NOMO-1 treated with dmso at 0.1 percent for 144 hours (cell line): ENCODE measurements around the gene MSGN1.

Experiments used
- DNase-seq: peaks from one replicate; lab custom pipeline; 2025; ENCODE audit not compliant: unreplicated experiment; lab: John Stamatoyannopoulos, UW

Gene MSGN1

DNA sequence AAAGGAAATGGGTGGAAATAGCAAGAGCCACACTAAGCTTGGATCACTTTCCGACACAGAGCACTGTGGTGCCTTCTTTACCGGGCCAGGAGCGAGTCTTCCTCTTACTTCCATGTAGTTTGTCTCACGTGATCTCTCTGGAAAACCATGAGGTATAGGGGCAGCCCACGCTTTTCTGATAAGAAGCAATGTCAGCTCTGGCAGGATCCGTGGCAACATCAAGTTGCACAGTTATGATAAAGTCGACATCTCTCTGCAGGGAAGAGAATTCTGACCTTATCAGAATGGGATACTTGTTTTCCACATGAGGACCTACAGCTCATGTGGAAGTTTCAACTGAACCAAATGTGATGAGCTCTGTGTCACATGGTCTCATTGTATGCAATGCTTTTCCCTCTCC is 29.5 kb downstream of the MSGN1 start:
- DNase-seq, result no peak

DNA sequence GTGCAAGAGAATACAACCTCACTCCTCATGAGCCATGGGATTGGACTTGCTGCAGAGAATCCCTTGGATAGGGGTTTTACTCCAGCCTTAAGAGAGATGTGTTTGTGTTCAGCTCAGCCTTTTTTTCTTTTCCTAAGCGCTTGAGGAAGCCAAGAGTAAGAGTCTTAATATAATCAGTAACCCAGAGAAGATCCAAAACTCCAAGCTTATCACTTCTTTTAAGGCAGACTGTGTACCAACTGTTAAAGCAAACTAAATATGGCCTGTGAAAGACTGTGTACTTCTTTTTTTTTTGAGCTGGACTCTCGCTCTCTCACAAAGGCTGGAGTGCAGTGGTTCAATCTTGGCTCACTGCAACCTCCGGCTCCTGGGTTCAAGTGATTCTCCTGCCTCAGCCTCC is 30.4 kb downstream of the MSGN1 start:
- DNase-seq, result no peak

DNA sequence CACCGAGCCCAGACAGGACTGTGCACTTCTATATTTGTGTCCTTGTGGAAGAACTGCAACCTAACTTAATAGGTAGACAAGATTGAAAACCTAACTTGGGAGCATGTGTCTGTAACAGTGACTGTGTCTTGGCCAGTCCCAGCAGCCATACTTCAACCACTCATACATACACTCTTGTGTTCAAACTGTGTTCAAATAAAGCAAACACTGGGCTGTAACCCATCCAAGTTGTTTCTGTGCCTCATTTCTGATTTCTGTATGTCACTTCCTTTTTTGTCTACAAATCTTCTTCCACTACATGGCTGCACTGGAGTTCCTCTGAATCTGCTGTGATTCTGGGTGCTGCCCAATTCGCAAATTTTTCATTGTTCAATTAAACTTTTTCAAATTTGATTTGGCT is 31.0 kb downstream of the MSGN1 start:
- no peak for DNase-seq

DNA sequence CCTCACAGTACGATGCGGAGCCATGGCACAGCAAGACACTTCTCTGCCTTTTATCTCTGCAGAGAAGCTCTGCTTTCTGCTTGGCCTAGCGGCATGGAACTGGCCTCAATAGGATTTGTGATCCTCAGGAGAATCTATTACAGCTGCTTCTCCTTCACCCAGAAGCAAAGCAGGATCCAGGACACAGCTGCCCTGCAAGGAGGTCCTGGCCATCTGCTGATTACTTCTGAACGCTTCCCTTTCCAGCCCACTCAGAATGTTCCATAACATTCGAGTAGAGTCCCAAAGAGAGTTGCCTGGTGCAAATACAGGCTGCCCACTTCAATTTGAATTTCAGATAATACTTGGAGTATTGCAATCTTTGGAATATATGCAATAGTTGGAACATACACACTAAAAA is 33.0 kb downstream of the MSGN1 start:
- no peak for DNase-seq

DNA sequence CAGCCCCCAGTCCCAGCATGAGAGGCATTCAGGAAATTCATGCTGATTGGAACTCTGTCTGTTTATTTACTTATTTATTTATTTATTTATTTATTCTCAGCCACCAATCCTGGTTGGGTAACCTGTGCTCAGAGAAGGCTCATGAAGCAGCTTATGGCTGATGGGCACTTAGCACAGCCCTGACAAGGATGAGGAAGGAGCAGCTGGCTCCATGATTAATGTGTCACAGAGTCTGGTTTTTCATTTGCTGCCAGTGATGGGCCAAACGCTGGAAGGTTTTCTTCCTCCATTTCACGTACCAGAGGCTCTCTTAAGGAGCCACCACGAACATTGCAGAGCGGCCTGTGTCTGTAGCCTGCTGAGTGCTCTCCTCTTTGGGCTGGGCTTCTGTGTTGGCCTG is 33.9 kb downstream of the MSGN1 start:
- DNase-seq, result no peak

DNA sequence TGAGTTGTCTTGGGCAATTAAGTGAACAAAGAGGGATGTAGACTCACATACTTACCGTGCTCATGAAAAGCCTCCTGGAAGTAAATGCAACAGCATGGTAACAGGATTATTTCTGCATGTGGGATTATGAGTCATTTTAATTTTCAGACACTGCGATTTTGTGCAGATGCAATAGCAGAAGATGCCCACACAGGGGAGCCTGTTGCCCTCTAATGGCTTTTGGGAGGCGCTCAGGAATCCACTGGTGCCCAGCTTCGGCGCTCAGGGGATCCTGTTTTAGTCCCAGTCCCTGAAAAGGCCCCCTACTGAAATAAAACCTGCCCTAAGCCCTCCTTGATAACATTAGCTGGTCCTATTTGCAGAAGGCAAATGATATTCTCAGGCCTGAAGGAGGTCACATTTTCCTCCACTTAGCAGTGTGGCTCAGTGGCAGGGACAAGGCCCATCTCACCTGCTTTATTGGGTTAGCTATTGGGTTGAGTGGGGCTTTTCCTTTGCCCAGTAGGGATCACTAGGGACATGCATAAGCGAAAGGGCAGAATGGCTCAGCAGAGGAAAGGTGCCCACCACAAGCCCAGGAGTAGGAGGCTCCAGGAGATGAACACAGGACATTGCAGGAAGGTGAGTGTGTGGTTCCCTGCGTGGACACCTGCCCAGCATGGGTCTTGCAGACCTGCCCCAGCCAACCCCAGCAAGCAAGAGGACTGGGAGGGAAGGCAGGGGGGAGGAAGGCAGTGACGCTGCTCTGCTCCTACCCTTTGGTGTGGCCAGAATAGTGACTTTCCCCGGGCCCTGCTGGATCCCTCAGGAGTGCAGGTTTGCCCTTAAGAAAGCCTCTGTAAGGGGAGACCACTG is 35.7 kb downstream of the MSGN1 start:
- peak; percentile 27 for DNase-seq

DNA sequence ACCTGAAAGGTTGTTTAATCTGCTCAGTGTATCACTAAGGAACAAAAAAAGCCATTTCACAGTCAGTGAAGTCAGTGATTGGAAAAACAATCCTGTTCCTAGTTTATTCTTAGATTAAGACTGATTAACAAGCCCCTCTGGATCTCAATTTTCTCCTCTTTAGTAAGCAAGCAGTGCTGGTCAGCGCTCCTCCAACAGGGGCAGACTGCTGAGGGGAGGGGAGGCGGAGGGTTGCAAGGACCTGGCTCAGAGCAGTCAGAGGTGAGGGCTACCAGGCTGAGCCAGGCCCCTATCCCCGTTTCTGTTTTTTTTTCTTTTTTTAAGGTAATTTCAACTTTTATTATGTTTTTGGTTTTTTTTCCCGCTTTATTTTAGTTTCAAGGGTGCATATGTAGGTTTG is 37.5 kb downstream of the MSGN1 start:
- no peak for DNase-seq

DNA sequence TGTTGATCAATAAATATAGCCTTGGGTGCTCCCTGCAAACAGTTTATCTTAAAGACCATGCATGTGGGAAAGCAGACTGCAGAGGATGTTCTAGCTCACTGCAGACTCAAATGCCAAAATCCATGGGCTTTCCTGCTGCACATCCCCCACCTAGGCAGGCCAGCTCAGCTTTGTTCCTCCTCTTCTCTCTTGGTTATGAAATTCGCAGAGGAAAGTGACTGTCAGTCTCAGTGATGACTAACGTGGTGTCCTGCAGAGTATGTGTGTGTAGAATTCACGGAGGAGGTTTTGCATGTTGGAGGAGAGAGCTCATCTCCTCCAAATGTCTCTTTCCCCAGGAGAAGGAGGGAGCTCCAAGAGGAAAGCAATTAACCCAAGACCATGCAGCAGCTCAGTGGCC is 40.8 kb downstream of the MSGN1 start:
- no peak for DNase-seq

DNA sequence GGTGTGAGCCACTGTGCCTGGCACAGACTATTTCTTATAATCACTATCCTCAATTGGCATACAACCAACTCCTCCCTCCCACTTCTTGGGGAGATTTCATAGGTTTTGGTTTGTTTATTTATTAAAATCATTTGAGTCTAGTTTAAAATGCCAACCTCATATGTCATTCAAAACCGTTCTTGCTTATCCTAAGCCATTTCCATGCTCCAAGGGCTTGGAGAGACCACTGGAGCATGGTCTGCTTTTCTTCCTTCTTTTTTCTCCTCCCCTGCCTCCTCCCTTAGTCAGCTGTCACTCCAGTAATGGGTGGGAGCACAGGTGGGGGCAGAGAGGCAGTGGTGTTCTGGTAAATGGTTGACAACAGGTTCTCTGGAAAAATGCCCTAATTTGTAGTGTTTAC is 41.8 kb downstream of the MSGN1 start:
- DNase-seq, result no peak

DNA sequence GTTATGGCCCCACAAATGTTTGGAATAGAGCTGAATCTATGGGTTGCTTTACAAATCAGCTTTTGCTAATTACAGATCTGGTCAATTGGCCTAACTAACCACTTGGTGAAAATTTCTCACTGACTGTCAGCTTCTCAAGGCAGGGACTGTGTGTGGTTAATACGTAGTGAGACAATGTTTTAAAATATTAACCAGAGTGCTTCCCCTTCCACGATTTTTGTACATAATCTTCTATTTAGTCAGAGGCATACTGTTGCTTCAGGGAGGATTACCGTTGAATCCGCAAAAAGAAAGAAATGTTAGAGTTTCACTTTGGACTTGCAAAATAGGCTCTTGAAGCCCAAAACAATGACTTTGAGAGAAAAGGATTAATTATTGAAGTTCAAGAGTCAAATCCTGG is 47.3 kb downstream of the MSGN1 start:
- DNase-seq, result no peak

DNA sequence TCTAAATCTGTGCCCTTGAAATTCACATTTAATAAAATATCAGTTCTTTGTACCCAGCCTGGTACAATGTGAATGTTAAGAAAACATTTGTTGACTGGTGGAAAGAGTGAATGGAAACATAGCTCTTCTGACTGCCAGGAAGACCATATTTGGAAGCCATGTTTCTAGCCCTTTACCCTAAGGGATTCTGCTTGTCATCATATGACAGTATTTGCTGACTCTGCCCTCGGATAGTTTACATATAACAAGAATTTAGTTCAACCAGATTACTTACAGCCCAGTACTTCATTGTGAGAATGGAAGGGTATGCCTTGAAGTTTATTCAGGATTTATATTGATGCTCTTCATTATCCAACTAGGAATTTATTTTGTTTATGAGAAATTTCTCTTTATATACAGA is 48.4 kb downstream of the MSGN1 start:
- no peak for DNase-seq

DNA sequence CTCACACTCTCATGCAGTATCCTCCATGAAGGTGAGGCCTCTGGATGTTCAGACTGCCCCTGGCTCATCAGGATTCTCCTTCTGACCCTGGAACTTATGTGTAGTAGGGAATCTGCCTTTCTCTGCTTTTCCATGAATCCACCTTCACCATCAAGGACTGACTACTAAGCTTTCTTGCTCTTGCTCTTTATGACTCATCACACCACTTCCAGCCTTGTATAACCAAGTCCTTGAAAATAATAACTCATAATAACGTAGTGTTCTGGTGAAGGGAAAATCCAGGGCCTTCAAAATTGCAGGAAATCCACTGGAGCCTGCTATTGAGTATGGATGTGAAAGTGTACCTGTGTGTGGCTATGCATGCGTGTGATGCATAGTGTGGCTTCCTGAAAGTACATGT is 50.9 kb downstream of the MSGN1 start:
- no peak for DNase-seq
